Liver (tissue), 9 donors: ENCODE data around the gene COX5B. TPM values are rescaled to one million over a fixed set of nuclear protein-coding genes. Genes with fewer than 3 reads are reported as not detected.
"Not testable (repeated sequence)": the region's sequence is repeated elsewhere in the genome, so short reads cannot be mapped to it uniquely, and the experiment has no call there.

Source experiments
- DNase-seq: peaks from one replicate; pipeline ENCODE4 v3.0.0-alpha.2; 2017; ENCODE audit warnings: low spot score
- H3K27ac ChIP-seq, 2 donors: one replicate each; pipeline ENCODE4 v1.7.0; 2013; ENCODE audit warnings: inconsistent platforms in 2 of 2, low read length in 2 of 2, control low read depth in 1 of 2, low read depth in 1 of 2, mild to moderate bottlenecking in 1 of 2
- H3K27me3 ChIP-seq, 4 donors: one replicate each; pipeline versions ENCODE4 v1.6.1 to v1.7.0; 2013; ENCODE audit warnings: low read length in 3 of 4, inconsistent platforms in 1 of 4, mild to moderate bottlenecking in 1 of 4, moderate library complexity in 1 of 4; ENCODE audit not compliant: control insufficient read depth in 4 of 4, insufficient read depth in 4 of 4
- H3K36me3 ChIP-seq, 4 donors: one replicate each; pipeline versions ENCODE4 v1.6.1 to v1.7.0; 2013; ENCODE audit warnings: low read length in 3 of 4, mild to moderate bottlenecking in 3 of 4, low read depth in 1 of 4, moderate library complexity in 1 of 4; ENCODE audit not compliant: control insufficient read depth in 4 of 4, insufficient read depth in 3 of 4
- H3K4me1 ChIP-seq, 4 donors: one replicate each; pipeline versions ENCODE4 v1.6.1 to v1.7.0; 2013; ENCODE audit warnings: low read length in 3 of 4, mild to moderate bottlenecking in 3 of 4, moderate library complexity in 1 of 4; ENCODE audit not compliant: control insufficient read depth in 4 of 4, insufficient read depth in 4 of 4
- H3K4me3 ChIP-seq, 3 donors: one replicate each; pipeline versions ENCODE4 v1.6.1 to v1.7.0; 2013; ENCODE audit warnings: low read length in 3 of 3, control low read depth in 1 of 3, low read depth in 1 of 3, mild to moderate bottlenecking in 1 of 3
- H3K9ac ChIP-seq, 2 donors: one replicate each; pipeline ENCODE4 v1.7.0; 2013; ENCODE audit warnings: low read length in 2 of 2, mild to moderate bottlenecking in 2 of 2, moderate library complexity in 2 of 2, control low read depth in 1 of 2, low read depth in 1 of 2
- H3K9me3 ChIP-seq, 4 donors: one replicate each; pipeline versions ENCODE4 v1.6.1 to v1.7.0; 2013; ENCODE audit warnings: low read length in 3 of 4; ENCODE audit not compliant: control insufficient read depth in 4 of 4
- GABPA ChIP-seq, 2 donors: IDR thresholded peaks in 1 of 2; conservative IDR thresholded peaks in 1 of 2; 2 replicates each; pipeline ENCODE4 v1.6.1; 2016; ENCODE audit warnings: antibody characterized with exemption in 2 of 2, mild to moderate bottlenecking in 1 of 2, moderate library complexity in 1 of 2
- HNF4A ChIP-seq, 2 donors: conservative IDR thresholded peaks; 2 replicates each; pipeline ENCODE4 v1.6.1; 2016; ENCODE audit warnings: antibody characterized with exemption in 2 of 2, mild to moderate bottlenecking in 2 of 2
- JUND ChIP-seq, 2 donors: IDR thresholded peaks; 2 replicates each; pipeline ENCODE4 v1.6.1; 2016; ENCODE audit warnings: antibody characterized with exemption in 2 of 2
- NR2F2 ChIP-seq: IDR thresholded peaks from 2 replicates; pipeline ENCODE4 v1.6.1; 2016; ENCODE audit warnings: antibody characterized with exemption
- RAD21 ChIP-seq, 2 donors: IDR thresholded peaks; 2 replicates each; pipeline ENCODE4 v1.6.1; 2016; ENCODE audit warnings: antibody characterized with exemption in 2 of 2, mild to moderate bottlenecking in 2 of 2
- SP1 ChIP-seq: IDR thresholded peaks from 2 replicates; pipeline ENCODE4 v1.6.1; 2018; ENCODE audit warnings: antibody characterized with exemption, mild to moderate bottlenecking
- TAF1 ChIP-seq: conservative IDR thresholded peaks from 2 replicates; pipeline ENCODE4 v1.6.1; 2016; ENCODE audit warnings: antibody characterized with exemption, mild to moderate bottlenecking
- YY1 ChIP-seq: IDR thresholded peaks from 2 replicates; pipeline ENCODE4 v1.6.1; 2016; ENCODE audit warnings: antibody characterized with exemption, mild to moderate bottlenecking
- WGBS: extraction: QIAGEN DNeasy Blood & Tissue Kit; methylation state at CpG from one replicate; pipeline ENCODE4 v1.1.7; 2013; 5-methylcytosine and 5-hydroxymethylcytosine counted together
- polyA plus RNA-seq, 2 donors: library from polyadenylated mRNA; stranded (reverse) in 1 of 2; unstranded in 1 of 2; fragments of 200-250 nt in 1 of 2; fragments of >200 nt in 1 of 2; fragmentation: Nextera tagmentation in 1 of 2; extraction: Ambion mirVana in 1 of 2; gene quantifications; one replicate each; pipeline versions ENCODE4 v1.2.1 to v1.2.3, GENCODE V29; 2013 to 2015
- total RNA-seq, 2 donors: library from RNA; depleted of rRNA; stranded (reverse); fragments of >200 nt; gene quantifications; one replicate each; pipeline ENCODE4 v1.2.3, GENCODE V29; 2014
- donor health status: healthy.
- donor health status: healthy.
- donor health status: healthy.
- donor health status: healthy.
- donor health status: healthy.

The COX5B gene
- total and polyA plus RNA-seq, 4 donors = 103 to 423 (median 264) TPM

DNA sequence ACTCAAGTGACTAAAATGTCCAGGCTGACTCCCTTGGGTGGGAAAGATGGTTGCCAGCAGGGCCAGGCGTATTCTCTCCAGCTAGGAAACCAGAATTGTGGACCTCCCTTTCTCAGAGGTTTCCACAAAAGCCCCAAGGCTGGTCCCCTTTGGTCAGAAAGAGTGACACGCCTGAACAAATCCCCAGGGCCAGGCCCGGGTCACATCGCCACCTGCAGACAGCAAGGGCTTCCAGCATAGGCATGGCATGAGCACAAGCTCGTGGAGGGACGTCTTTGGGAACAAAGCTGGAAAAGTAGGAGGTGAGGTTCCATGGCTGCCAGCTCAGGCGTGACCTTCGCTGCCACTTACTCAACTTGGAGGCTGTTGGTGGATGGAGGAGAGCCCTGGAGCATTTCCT is 40.8 kb upstream of the COX5B start:
- not testable (repeated sequence) for H3K4me3 ChIP-seq, H3K27ac ChIP-seq, H3K9me3 ChIP-seq, H3K9ac ChIP-seq, DNase-seq, H3K27me3 ChIP-seq, H3K36me3 ChIP-seq, H3K4me1 ChIP-seq
- WGBS = 82% methylated on average over 6 of the region's 8 CpGs

DNA sequence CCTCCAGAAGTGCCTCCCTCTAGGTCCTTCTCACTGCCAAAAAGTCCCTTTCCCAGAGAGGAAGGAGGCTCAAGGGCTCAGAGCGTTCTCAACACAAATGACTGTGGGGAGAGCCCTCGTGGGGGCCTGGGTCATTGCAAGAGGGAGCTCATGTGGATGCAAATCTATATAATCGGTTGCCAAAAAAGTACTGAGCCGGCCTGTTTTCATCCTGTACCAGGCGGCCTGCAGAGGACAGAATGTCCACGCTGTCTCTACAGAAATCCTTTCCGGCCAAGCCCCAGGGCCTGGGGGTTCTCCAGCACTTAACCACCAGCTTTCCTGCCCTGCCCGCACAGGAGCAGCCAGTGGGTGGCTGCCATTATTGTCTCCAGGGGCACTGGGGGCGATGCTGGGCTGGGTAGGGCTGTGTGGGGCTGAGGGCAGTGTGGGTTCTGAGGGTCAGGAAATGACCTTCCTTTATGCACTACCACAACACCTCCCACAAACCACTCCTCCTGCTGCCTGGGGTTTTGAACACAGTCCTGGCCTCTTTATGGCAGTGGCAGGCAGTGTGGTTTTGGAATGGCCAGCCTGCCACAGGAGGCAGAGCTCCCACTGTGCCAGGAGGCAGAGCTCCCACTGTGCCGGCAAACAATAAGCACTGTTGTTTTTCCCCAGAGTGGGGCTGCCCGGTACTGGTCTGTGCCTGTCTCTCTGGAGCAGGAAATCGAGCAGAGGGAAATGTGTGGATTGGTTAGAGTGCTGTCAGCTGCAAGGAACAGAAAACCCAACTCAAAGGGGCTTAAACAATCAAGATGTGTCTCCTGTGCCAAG is 40.1 kb upstream of the COX5B start:
- WGBS = 80% methylated on average over 4 of the region's 12 CpGs
- not testable (repeated sequence) for H3K4me1 ChIP-seq, H3K27ac ChIP-seq, DNase-seq, H3K4me3 ChIP-seq, H3K9me3 ChIP-seq, H3K36me3 ChIP-seq, H3K9ac ChIP-seq, H3K27me3 ChIP-seq

DNA sequence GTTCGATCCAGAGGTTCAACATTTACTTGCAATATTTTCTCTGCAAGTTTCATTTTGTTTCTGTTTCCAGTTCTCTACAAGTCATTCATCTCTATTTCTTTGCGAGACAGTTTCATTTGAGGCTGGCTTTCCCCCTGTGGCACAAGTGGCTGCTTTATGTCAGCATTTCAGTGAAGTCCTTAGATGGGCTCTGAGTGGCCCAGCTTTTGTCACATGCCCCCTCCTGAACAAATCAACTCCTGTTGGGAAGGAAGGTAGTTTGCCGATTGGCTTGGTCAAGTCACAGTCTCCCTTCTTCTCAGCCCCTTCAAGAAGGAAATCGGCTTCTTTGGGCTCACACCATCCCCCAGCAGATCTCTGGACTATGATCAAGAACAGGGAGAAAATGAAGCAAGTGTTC is 37.1 kb upstream of the COX5B start:
- 77% methylated on average over 4 of the region's 4 CpGs for WGBS

DNA sequence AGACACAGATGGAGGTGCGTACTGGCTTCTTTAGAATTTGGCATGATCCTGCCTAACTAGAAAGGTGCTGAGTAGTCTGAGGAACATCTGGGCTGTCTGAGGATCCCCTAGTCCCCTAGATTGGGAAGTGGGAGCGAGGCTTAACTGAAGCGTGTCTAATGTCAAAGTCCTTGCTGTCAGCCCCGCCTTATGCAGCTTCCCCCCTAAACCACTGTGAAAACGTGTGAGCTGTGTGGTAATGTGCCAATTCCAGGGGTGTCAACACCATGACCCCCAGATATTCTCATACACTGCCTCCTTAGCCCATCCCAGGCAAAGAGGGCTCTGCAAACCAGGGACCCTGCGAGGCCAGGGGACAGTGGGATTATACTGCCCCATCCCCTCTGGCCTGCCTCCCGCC is 34.0 kb upstream of the COX5B start:
- 60% methylated on average over 2 of the region's 7 CpGs for WGBS

More for the DNA sequence above, 37.1 kb upstream of the COX5B start:
- H3K36me3 ChIP-seq, DNase-seq, H3K4me1 ChIP-seq, H3K27me3 ChIP-seq, H3K27ac ChIP-seq, H3K4me3 ChIP-seq, H3K9ac ChIP-seq, H3K9me3 ChIP-seq: not testable (repeated sequence)

DNA sequence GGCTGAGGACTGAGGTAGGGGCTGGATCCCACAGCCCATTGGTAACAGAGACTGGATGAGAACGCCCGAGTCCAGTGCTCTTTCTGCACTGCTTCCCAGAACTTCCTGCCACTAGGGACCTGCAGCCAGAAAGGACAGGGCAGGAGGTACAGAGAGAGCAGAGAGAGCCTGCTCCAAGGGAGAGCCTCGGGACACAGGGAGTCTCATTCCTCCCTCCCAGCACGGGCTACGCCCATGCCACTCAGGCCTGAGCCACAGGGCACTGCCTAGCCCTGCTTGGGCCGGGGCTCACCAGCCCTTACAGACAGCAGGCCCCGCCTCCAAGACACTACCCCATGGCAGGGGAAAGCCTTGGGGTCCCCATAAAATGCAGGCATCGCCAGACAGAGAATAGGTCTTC is 30.1 kb upstream of the COX5B start:
- not testable (repeated sequence) for H3K9me3 ChIP-seq, H3K4me3 ChIP-seq, DNase-seq, H3K4me1 ChIP-seq, H3K27ac ChIP-seq, H3K27me3 ChIP-seq, H3K36me3 ChIP-seq, H3K9ac ChIP-seq
- WGBS = 86% methylated on average over 3 of the region's 8 CpGs

More for the DNA sequence above, 34.0 kb upstream of the COX5B start:
- not testable (repeated sequence) for H3K36me3 ChIP-seq, H3K4me1 ChIP-seq, H3K4me3 ChIP-seq, DNase-seq, H3K9ac ChIP-seq, H3K27me3 ChIP-seq, H3K27ac ChIP-seq, H3K9me3 ChIP-seq

DNA sequence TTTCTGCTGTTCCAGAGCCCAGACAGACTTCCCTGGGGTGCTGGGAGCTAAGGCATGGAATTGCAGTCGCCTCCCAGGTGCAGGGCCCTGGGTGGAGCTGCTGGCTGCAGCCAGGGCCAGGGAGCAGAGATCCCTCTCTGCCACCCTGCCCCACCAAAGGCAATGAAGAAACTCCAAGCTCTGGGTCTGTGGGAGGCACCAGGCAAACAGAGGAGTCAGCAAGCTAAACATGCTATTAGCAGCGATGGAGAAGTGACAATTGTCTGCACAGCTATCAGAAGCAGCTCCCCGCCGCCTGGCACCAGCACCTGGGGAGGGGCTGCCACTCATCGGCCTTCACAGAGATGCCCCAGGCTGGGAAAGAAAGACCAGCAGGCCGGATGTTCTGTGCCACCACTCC is 28.0 kb upstream of the COX5B start:
- WGBS = 94% methylated on average over 6 of the region's 6 CpGs
- H3K9ac ChIP-seq = no peak overlapping the region
- H3K36me3 ChIP-seq = no peaks in the 10 kb centered on the region
- no peaks in the 10 kb centered on the region for H3K27me3 ChIP-seq
- TF ChIP-seq HNF4A (conservative IDR thresholded peaks at IDR 0.05) (no peak), NR2F2 (no peak), YY1 (no peak), JUND (IDR thresholded peaks at IDR 0.05) (no peak), RAD21 (IDR thresholded peaks at IDR 0.05) (no peak), TAF1 (no peak), GABPA (IDR thresholded peaks at IDR 0.05 in 1 of 2, conservative IDR thresholded peaks at IDR 0.05 in 1 of 2) (no peak), SP1 (no peak)
- no peaks in the 10 kb centered on the region for H3K4me1 ChIP-seq
- H3K9me3 ChIP-seq = no peaks in the 10 kb centered on the region
- DNase-seq = no peak
- no peak overlapping the region for H3K4me3 ChIP-seq
- H3K27ac ChIP-seq = no peak overlapping the region

DNA sequence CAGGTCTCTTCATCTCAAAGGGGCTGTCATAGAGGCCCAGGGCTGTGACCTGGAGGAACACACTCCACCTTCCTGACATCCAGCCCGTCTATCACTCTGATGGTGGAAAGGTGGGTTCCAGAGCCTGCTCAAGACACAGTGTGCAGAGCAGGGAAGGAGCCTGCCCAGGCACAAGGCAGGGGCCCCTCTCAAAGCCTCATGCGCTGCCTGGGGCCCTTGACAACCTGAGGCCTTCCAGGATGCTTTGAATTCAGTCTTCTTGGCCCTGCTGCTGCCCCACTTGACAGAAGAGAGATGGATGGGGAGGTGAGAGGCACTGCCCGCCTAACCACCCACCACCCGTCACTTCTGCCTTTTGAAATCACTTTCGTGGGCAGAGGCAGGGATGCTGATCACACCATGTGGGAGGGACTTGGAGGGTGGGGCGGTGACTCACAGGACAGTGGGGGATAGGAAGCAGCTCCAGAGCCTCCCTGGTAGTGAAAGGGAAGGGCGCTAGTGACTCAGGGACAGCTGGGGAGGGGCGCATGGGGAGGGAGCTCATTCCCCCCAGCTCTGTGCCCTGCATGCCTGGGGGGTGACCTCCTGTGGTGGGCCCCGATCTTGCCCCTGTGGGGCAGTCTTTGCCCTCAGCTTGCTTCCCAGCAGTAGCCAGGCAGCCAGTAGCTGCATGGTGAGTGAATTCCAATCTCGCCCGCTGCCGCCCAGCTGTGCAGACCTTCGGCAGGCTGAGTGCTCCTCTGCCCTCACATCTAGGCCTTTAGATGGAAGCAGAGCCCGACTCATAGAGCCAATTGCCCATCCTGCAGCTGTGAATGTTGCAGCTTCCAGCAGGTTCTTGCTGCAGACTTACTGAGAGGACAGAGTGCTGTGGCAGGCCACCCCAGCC is 26.7 kb upstream of the COX5B start:
- 81% methylated on average over 11 of the region's 14 CpGs for WGBS
- H3K36me3 ChIP-seq, H3K9ac ChIP-seq, H3K27me3 ChIP-seq, H3K4me3 ChIP-seq, H3K27ac ChIP-seq, H3K4me1 ChIP-seq, DNase-seq, H3K9me3 ChIP-seq: not testable (repeated sequence)
